ENCODE measurements around the gene RNF212.

Gene RNF212

DNA sequence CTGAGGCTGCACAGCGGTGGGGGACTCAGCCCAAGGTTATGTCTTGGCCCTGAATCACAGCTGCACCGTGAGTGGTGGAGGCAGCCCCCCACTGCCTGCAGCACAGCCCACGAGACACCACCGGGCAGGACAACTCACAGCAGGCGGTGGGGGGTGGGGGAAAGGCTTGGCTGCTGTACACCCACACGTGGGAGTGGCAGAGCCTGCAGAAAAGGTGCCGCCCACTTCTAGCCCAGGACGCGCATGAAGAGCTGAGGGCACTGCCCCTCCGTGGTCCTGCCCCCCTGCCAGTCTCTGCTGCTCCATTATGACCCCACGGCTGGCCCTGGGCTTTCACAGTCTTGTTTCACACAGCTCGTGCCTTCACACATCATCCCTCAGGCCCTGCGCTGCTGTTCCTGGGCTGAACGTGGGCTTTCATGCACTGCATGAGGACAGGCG, 61.1 kb downstream of the RNF212 start:
- H3K4me2 ChIP-seq = no peak overlapping the region
- no peaks in the 10 kb centered on the region for H3K4me1 ChIP-seq (ENCODE audit: low read depth, poor library complexity, severe bottlenecking)
- no peak overlapping the region for H3K4me3 ChIP-seq (IDR thresholded peaks at IDR 0.05; ENCODE audit: insufficient read depth, low read depth, low read length)
- no peak overlapping the region for H2AFZ ChIP-seq (ENCODE audit: low read depth)
- H3K9ac ChIP-seq = no peak overlapping the region
- H3K27ac ChIP-seq = no peak overlapping the region
- peaks cover 36% of the 10 kb centered on the region; the same call in 1 of the 2 replicates for H3K27me3 ChIP-seq (ENCODE audit: insufficient read depth, low read depth)
- no peaks in the 10 kb centered on the region for H4K20me1 ChIP-seq (ENCODE audit: insufficient read depth)
- no peaks in the 10 kb centered on the region for H3K79me2 ChIP-seq (ENCODE audit: insufficient read depth, low read depth)
- TF ChIP-seq, protein P1, sequence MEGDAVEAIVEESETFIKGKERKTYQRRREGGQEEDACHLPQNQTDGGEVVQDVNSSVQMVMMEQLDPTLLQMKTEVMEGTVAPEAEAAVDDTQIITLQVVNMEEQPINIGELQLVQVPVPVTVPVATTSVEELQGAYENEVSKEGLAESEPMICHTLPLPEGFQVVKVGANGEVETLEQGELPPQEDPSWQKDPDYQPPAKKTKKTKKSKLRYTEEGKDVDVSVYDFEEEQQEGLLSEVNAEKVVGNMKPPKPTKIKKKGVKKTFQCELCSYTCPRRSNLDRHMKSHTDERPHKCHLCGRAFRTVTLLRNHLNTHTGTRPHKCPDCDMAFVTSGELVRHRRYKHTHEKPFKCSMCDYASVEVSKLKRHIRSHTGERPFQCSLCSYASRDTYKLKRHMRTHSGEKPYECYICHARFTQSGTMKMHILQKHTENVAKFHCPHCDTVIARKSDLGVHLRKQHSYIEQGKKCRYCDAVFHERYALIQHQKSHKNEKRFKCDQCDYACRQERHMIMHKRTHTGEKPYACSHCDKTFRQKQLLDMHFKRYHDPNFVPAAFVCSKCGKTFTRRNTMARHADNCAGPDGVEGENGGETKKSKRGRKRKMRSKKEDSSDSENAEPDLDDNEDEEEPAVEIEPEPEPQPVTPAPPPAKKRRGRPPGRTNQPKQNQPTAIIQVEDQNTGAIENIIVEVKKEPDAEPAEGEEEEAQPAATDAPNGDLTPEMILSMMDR (conservative IDR thresholded peaks at IDR 0.05; ENCODE audit: low read depth, low read length) = no peak
- no peaks in the 10 kb centered on the region for H3K36me3 ChIP-seq (ENCODE audit: insufficient read depth)

DNA sequence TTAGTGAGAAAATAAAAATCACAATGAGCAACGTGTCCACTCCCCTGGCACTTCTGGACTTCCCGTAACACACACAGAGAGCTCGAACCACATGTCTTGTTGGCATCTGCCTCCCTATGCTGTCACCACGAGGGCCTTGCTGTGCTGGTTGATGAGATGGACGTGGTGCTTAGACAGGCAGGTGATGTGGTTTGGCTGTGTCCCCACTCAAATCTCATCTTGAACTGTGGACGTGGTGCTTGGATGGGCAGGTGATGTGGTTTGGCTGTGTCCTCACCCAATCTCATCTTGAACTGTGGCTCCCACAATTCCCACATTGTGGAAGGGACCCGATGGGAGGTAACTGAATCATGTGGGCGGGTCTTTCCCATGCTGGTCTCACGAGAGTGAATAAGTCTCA, 61.9 kb downstream of the RNF212 start:
- TF ChIP-seq, protein P1 (conservative IDR thresholded peaks at IDR 0.05; ENCODE audit: low read depth, low read length) = no peak
- Histone ChIP-seq H3K27ac (no peak overlapping the region), H3K9ac (no peak overlapping the region), H3K79me2 (ENCODE audit: insufficient read depth, low read depth) (no peaks in the 10 kb centered on the region), H2AFZ (ENCODE audit: low read depth) (no peak overlapping the region), H3K36me3 (ENCODE audit: insufficient read depth) (no peaks in the 10 kb centered on the region), H3K4me2 (no peak overlapping the region), H3K27me3 (ENCODE audit: insufficient read depth, low read depth) (peaks cover 31% of the 10 kb centered on the region; the same call in 1 of the 2 replicates), H3K4me1 (ENCODE audit: low read depth, poor library complexity, severe bottlenecking) (no peaks in the 10 kb centered on the region), H3K4me3 (IDR thresholded peaks at IDR 0.05; ENCODE audit: insufficient read depth, low read depth, low read length) (no peak overlapping the region), H4K20me1 (ENCODE audit: insufficient read depth) (no peaks in the 10 kb centered on the region)

DNA sequence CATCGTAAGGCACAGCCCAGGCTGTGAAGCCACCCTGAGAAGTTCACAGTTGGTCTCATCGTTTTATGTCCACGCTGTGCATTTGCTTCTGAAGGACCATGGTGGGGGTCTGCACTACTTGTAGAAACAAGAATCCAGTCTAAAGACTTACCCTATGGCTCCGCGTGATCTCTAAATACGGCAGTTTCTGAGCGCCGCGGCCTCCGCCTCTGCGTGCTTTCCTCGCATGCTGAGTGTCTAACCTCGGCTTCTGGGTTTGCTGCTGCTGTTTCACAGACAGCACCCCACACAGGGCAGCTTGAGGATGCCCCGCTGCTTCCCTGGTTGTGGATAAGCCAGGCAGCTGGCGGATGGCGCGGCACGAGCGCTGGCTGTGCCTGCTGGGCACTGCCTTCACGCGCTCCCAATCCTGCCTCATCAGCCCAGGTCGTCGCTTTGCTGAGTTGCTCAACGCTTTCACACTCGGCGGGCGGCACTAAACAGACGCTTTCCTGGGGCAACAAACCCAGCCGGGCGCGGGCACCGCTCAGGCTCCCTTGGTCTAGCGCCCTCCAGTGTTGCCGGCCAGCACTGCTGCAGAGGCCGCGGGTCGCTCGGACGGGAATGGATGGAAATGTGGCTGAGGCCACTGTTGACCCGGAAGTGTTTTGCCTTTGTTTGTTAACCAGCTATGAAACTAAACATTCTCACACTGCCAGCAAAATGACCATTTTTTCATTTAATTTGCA, 62.7 kb downstream of the RNF212 start:
- H3K4me2 ChIP-seq = no peak overlapping the region

DNA sequence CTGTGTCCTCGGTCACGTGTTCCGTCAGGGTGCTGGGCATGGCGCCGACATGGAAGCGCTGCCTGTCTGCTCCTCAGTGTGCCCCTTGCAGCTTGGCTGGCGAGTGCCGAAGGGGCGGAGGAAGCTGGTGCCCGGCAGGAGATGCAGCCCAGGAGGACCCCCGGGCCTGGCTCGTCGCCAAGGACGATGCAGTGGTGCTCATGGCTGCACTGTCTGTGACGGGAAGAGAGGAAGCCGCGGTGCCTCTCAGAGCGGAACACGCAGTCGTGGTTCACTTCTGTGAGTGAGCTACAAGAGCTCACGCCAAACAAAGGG, 63.8 kb downstream of the RNF212 start:
- Histone ChIP-seq H3K4me1 (ENCODE audit: low read depth, poor library complexity, severe bottlenecking) (no peaks in the 10 kb centered on the region), H3K27ac (no peak overlapping the region), H2AFZ (ENCODE audit: low read depth) (no peak overlapping the region), H3K4me2 (no peak overlapping the region), H4K20me1 (ENCODE audit: insufficient read depth) (no peaks in the 10 kb centered on the region), H3K27me3 (ENCODE audit: insufficient read depth, low read depth) (peaks cover 20% of the 10 kb centered on the region; the same call in 1 of the 2 replicates), H3K36me3 (ENCODE audit: insufficient read depth) (no peaks in the 10 kb centered on the region), H3K9ac (no peak overlapping the region), H3K4me3 (IDR thresholded peaks at IDR 0.05; ENCODE audit: insufficient read depth, low read depth, low read length) (no peak overlapping the region), H3K79me2 (ENCODE audit: insufficient read depth, low read depth) (no peaks in the 10 kb centered on the region)
- TF ChIP-seq, protein P1 (conservative IDR thresholded peaks at IDR 0.05; ENCODE audit: low read depth, low read length) = no peak

More for the DNA sequence above, 62.7 kb downstream of the RNF212 start:
- Histone ChIP-seq H3K9ac (no peak overlapping the region), H2AFZ (ENCODE audit: low read depth) (no peak overlapping the region), H3K27ac (no peak overlapping the region), H3K4me3 (IDR thresholded peaks at IDR 0.05; ENCODE audit: insufficient read depth, low read depth, low read length) (no peak overlapping the region), H3K27me3 (ENCODE audit: insufficient read depth, low read depth) (peaks cover 23% of the 10 kb centered on the region; the same call in 1 of the 2 replicates), H3K79me2 (ENCODE audit: insufficient read depth, low read depth) (no peaks in the 10 kb centered on the region), H3K36me3 (ENCODE audit: insufficient read depth) (no peaks in the 10 kb centered on the region), H3K4me1 (ENCODE audit: low read depth, poor library complexity, severe bottlenecking) (no peaks in the 10 kb centered on the region), H4K20me1 (ENCODE audit: insufficient read depth) (no peaks in the 10 kb centered on the region)
- TF ChIP-seq, protein P1 (conservative IDR thresholded peaks at IDR 0.05; ENCODE audit: low read depth, low read length) = no peak

All from KMS-11 (cell line).